HG03108 (cell line): ENCODE results near the gene PLXNA4.

ENCODE experiments used
- ATAC-seq: cut with Tn5 transposase; IDR thresholded peaks from one replicate; pipeline ENCODE4 v1.9.1; 2021; ENCODE audit warnings: moderate library complexity; ENCODE audit not compliant: unreplicated experiment

Gene PLXNA4

GRCh38 chr7:132423594-132424200 is 152.6 kb downstream of the PLXNA4 start:
- ATAC-seq: no peak

GRCh38 chr7:132422502-132423111 is 153.7 kb downstream of the PLXNA4 start:
- no peak for ATAC-seq

- no peak for ATAC-seq
These were observed 155.7 kb downstream of the PLXNA4 start for GRCh38 chr7:132420527-132420926.

- ATAC-seq: no peak
These were observed 156.7 kb downstream of the PLXNA4 start for GRCh38 chr7:132419542-132419941.

GRCh38 chr7:132418840-132419239 is 157.4 kb downstream of the PLXNA4 start:
- no peak for ATAC-seq

GRCh38 chr7:132417103-132417906 is 159.0 kb downstream of the PLXNA4 start:
- no peak for ATAC-seq

- ATAC-seq: no peak
These were observed 159.9 kb downstream of the PLXNA4 start for GRCh38 chr7:132416395-132416794.

- ATAC-seq: no peak
These were observed 161.0 kb downstream of the PLXNA4 start for GRCh38 chr7:132415259-132415658.

GRCh38 chr7:132414857-132415256 is 161.4 kb downstream of the PLXNA4 start:
- ATAC-seq: no peak

GRCh38 chr7:132412435-132412834 is 163.8 kb downstream of the PLXNA4 start:
- no peak for ATAC-seq

GRCh38 chr7:132410861-132411541 is 165.3 kb downstream of the PLXNA4 start:
- ATAC-seq: no peak

- no peak for ATAC-seq
These were observed 165.9 kb downstream of the PLXNA4 start for GRCh38 chr7:132410385-132410784.

GRCh38 chr7:132407764-132408163 is 168.5 kb downstream of the PLXNA4 start:
- ATAC-seq: no peak

GRCh38 chr7:132406039-132406438 is 170.2 kb downstream of the PLXNA4 start:
- ATAC-seq: no peak

- ATAC-seq: no peak
These were observed 172.0 kb downstream of the PLXNA4 start for GRCh38 chr7:132404261-132404660.

GRCh38 chr7:132403465-132404110 is 172.7 kb downstream of the PLXNA4 start:
- ATAC-seq: no peak

- ATAC-seq: no peak
These were observed 173.5 kb downstream of the PLXNA4 start for GRCh38 chr7:132402751-132403245.

GRCh38 chr7:132402096-132402495 is 174.2 kb downstream of the PLXNA4 start:
- ATAC-seq: no peak

- ATAC-seq: no peak
These were observed 175.6 kb downstream of the PLXNA4 start for GRCh38 chr7:132400561-132401142.

GRCh38 chr7:132399367-132399766 is 176.9 kb downstream of the PLXNA4 start:
- no peak for ATAC-seq
